Measurements from ENCODE around the gene RGL2.

DNA sequence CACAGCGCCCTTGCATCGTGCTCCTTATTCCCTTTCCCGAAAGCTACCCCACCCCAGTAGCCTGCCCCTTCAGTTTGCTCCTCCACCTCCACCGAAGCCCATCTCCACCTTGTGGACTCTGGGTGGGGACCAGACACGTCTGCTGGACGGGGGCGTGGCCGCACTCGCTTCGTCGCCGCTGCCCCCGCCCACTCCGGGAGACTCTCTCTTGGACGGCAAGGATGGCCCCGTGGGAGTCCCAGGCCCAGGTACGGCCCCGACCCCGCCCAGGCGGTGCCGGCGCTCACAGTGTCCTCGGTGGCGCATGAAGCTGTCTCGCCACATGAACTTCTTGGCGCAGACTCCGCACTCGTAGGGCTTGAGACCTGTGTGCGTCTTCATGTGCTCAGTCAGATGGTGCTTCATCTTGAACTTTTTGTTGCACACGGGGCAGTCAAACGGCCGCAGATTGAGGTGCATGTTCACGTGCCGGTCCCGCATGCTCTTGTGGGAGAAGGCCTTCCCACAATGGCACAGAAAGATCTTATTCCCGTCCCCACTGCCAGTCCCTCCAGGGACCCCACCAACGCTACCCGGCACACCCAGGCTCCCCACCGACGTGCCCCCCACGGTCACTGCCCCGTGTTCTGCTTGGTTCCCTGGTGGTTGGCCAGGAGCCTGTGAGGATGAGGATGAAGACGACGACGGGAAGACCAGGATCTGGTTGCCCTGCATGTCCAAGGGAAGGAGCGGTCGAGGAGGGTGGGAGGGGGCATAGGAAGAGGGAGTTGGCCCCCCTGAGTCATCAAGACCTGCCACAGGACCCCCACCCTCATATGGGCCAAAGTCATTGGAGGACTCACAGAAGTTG lies 16.4 kb upstream of the RGL2 start:
- TF ChIP-seq, protein P1, sequence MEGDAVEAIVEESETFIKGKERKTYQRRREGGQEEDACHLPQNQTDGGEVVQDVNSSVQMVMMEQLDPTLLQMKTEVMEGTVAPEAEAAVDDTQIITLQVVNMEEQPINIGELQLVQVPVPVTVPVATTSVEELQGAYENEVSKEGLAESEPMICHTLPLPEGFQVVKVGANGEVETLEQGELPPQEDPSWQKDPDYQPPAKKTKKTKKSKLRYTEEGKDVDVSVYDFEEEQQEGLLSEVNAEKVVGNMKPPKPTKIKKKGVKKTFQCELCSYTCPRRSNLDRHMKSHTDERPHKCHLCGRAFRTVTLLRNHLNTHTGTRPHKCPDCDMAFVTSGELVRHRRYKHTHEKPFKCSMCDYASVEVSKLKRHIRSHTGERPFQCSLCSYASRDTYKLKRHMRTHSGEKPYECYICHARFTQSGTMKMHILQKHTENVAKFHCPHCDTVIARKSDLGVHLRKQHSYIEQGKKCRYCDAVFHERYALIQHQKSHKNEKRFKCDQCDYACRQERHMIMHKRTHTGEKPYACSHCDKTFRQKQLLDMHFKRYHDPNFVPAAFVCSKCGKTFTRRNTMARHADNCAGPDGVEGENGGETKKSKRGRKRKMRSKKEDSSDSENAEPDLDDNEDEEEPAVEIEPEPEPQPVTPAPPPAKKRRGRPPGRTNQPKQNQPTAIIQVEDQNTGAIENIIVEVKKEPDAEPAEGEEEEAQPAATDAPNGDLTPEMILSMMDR (IDR thresholded peaks at IDR 0.05), result no peak
- TF ChIP-seq POLR2A (IDR thresholded peaks at IDR 0.05) (no peak), EP300 (IDR thresholded peaks at IDR 0.05) (no peak), POLR2AphosphoS5 (IDR thresholded peaks at IDR 0.05) (no peak)
